Ascending aorta (tissue), 2 donors: ENCODE data around the gene PRR5. TPM values are rescaled to one million over a fixed set of nuclear protein-coding genes. Genes with fewer than 3 reads are reported as not detected.

Source experiments
- DNase-seq, 2 donors: peaks; one replicate each; pipeline ENCODE4 v3.0.0-alpha.2; 2019; ENCODE audit warnings: low spot score in 2 of 2
- H3K27ac ChIP-seq, 2 donors: fragments of 200-600 bp; sonication (generic); one replicate each; pipeline ENCODE4 v1.5.1; 2016 to 2017; ENCODE audit warnings: mild to moderate bottlenecking in 1 of 2
- H3K27me3 ChIP-seq: fragments of 200-600 bp; sonication (generic); one replicate; pipeline ENCODE4 v1.5.1; 2017
- H3K36me3 ChIP-seq, 2 donors: fragments of 200-600 bp; sonication (generic); one replicate each; pipeline ENCODE4 v1.5.1; 2016
- H3K4me1 ChIP-seq, 2 donors: fragments of 200-600 bp; sonication (generic); one replicate each; pipeline ENCODE4 v1.5.1; 2016 to 2017; ENCODE audit warnings: mild to moderate bottlenecking in 1 of 2
- H3K4me3 ChIP-seq, 2 donors: fragments of 200-600 bp; sonication (generic); one replicate each; pipeline ENCODE4 v1.5.1; 2016 to 2017; ENCODE audit warnings: mild to moderate bottlenecking in 1 of 2
- H3K9me3 ChIP-seq, 2 donors: fragments of 200-600 bp; sonication (generic); one replicate each; pipeline ENCODE4 v1.5.1; 2016
- CTCF ChIP-seq, 3 experiments: fragments of 200-600 bp in 2 of 3; fragments of 450-650 bp in 1 of 3; sonication (generic) in 2 of 3; IDR thresholded peaks; one replicate each; pipeline ENCODE4 v1.5.1; 2016 to 2019; ENCODE audit warnings: antibody characterized with exemption in 3 of 3, mild to moderate bottlenecking in 1 of 3, moderate library complexity in 1 of 3
- intact Hi-C: fragments of 100-400 bp; cut with DNase I; formaldehyde crosslinking; loops from one replicate; pipeline ENCODE4 v1.15.1; 2023
- total RNA-seq: library from RNA; depleted of rRNA; stranded (reverse); fragments of >200 nt; gene quantifications from one replicate; pipeline ENCODE4 v1.1.0, GENCODE V29; 2016

PRR5 gene
- total RNA-seq, 1 donor from 2014 or later, result 4.4 TPM

GRCh38 chr22:44783581-44783980, 81.6 kb downstream of the PRR5 start:
- no peaks in the 10 kb centered on the region for H3K4me1 ChIP-seq
- no peak overlapping the region for H3K4me3 ChIP-seq
- H3K36me3 ChIP-seq, result no peaks in the 10 kb centered on the region
- H3K9me3 ChIP-seq, result no peaks in the 10 kb centered on the region
- no peak for DNase-seq
- intact Hi-C loops, result no loop called here
- H3K27ac ChIP-seq, result no peak overlapping the region
- H3K27me3 ChIP-seq, result no peaks in the 10 kb centered on the region
- no peak for TF ChIP-seq CTCF (IDR thresholded peaks at IDR 0.05)

GRCh38 chr22:44786136-44786535, 84.1 kb downstream of the PRR5 start:
- TF ChIP-seq CTCF (IDR thresholded peaks at IDR 0.05), result no peak
- intact Hi-C loops, result no loop called here
- Histone ChIP-seq H3K4me1 (no peaks in the 10 kb centered on the region), H3K9me3 (no peaks in the 10 kb centered on the region), H3K36me3 (no peaks in the 10 kb centered on the region), H3K4me3 (no peak overlapping the region), H3K27me3 (no peaks in the 10 kb centered on the region), H3K27ac (no peak overlapping the region)
- no peak for DNase-seq

- TF ChIP-seq CTCF (IDR thresholded peaks at IDR 0.05), result no peak
- no peak for DNase-seq
- no peaks in the 10 kb centered on the region for H3K27me3 ChIP-seq
- intact Hi-C loops, result no loop called here
- no peaks in the 10 kb centered on the region for H3K9me3 ChIP-seq
- no peak overlapping the region for H3K27ac ChIP-seq
- H3K4me1 ChIP-seq, result no peaks in the 10 kb centered on the region
- H3K4me3 ChIP-seq, result no peak overlapping the region
- no peaks in the 10 kb centered on the region for H3K36me3 ChIP-seq
Observed at GRCh38 chr22:44786610-44787009, 84.6 kb downstream of the PRR5 start.

Other genes starting within 250 kb of the PRR5 start
- 26.8 TPM for gene RTL6, start 204.0 kb upstream of the PRR5 start, total RNA-seq
- gene ARHGAP8, start 50.4 kb downstream of the PRR5 start, total RNA-seq, result not detected